Left ventricle myocardium inferior (tissue), 1 donor: Measurements from ENCODE around the gene TPR. TPM values are rescaled to one million over a fixed set of nuclear protein-coding genes. Genes with fewer than 3 reads are reported as not detected.

Experiments used
- DNase-seq: peaks from one replicate; pipeline ENCODE4 v3.0.0-alpha.2; 2020
- H3K27ac ChIP-seq: fragments of 200-600 bp; replicated peaks from 2 replicates; pipeline ENCODE4 v1.8.0; 2021
- H3K27me3 ChIP-seq: fragments of 200-600 bp; 2 replicates; pipeline ENCODE4 v1.8.0; 2021; ENCODE audit warnings: low read depth
- H3K36me3 ChIP-seq: fragments of 200-600 bp; 2 replicates; pipeline ENCODE4 v1.8.0; 2021
- H3K4me1 ChIP-seq: fragments of 200-600 bp; 2 replicates; pipeline ENCODE4 v1.8.0; 2021
- H3K4me3 ChIP-seq: fragments of 200-600 bp; 2 replicates; pipeline ENCODE4 v1.8.0; 2021; ENCODE audit warnings: mild to moderate bottlenecking, moderate library complexity
- H3K9me3 ChIP-seq: fragments of 200-600 bp; replicated peaks from 2 replicates; pipeline ENCODE4 v1.8.0; 2021
- intact Hi-C: fragments of 100-400 bp; cut with micrococcal nuclease; formaldehyde crosslinking; loops from one replicate; pipeline ENCODE4 v1.11.0; 2022
- total RNA-seq: library from RNA; stranded (reverse); fragmentation: NEBNext Ultra II Directional; extraction: Animal tissue kit (Norgen Biotek cat#: 25700); gene quantifications from one replicate; pipeline ENCODE4 v1.2.1, GENCODE V29; 2021
- TF ChIP-seq, protein P1 (sequence below): fragments of 200-600 bp; IDR thresholded peaks from 2 replicates; pipeline ENCODE4 v1.8.0; 2021; ENCODE audit warnings: antibody characterized with exemption, mild to moderate bottlenecking, borderline replicate concordance
- donor health status: DM: no; HTN: yes; CAD: no; lungs with severe emphysema.

The TPR gene
- total RNA-seq, 1 donor from 2014 or later: 49.8 TPM

DNA sequence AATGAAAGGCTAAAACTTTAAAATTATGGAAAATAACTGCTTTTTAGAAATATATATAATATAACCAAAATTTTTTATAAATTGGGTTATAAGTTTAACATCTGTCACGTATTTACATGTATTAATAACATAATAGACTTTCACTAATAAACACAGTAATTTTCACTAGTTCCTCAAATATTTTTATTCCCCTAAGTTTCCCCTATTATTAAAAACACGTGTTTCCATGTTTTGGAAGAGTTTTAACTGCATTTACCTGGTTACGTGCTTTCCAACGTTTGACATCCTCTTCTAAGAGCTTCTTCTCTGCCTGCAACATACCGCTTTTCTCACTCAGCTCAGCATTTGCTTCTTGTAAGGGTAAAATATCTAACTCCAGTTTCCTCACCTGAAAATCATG lies 34.3 kb downstream of the TPR start:
- Histone ChIP-seq H3K36me3 (peaks cover 100% of the 10 kb centered on the region), H3K4me3 (no peak overlapping the region), H3K4me1 (no peaks in the 10 kb centered on the region), H3K9me3 (no peaks in the 10 kb centered on the region), H3K27ac (no peak overlapping the region), H3K27me3 (no peaks in the 10 kb centered on the region)
- DNase-seq: no peak
- TF ChIP-seq, protein P1, sequence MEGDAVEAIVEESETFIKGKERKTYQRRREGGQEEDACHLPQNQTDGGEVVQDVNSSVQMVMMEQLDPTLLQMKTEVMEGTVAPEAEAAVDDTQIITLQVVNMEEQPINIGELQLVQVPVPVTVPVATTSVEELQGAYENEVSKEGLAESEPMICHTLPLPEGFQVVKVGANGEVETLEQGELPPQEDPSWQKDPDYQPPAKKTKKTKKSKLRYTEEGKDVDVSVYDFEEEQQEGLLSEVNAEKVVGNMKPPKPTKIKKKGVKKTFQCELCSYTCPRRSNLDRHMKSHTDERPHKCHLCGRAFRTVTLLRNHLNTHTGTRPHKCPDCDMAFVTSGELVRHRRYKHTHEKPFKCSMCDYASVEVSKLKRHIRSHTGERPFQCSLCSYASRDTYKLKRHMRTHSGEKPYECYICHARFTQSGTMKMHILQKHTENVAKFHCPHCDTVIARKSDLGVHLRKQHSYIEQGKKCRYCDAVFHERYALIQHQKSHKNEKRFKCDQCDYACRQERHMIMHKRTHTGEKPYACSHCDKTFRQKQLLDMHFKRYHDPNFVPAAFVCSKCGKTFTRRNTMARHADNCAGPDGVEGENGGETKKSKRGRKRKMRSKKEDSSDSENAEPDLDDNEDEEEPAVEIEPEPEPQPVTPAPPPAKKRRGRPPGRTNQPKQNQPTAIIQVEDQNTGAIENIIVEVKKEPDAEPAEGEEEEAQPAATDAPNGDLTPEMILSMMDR: no peak
- intact Hi-C loops: no loop called here

GRCh38 chr1:186337554-186337953 lies 37.5 kb downstream of the TPR start:
- H3K36me3 ChIP-seq: peaks cover 100% of the 10 kb centered on the region
- TF ChIP-seq, protein P1: no peak

DNA sequence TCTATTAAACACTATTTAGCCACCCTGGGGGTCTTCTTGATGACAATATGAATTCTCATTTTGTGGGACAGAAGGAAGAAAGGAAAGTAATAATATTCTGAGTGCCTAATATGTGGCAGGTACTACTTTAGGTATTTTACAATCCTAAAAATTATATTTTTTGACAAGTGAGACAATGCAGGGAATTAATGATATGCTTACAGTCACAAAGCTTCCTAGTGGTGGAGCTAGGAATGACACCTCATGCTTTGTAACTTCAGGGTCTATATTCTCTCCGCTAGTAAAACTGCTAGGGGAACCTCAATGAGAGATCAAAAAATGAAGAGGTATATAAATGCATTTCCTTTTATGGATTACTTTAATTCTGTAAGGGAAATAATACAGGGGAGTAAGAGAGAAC lies 44.3 kb downstream of the TPR start:
- intact Hi-C loops: no loop called here
- no peaks in the 10 kb centered on the region for H3K27me3 ChIP-seq

More at GRCh38 chr1:186337554-186337953, 37.5 kb downstream of the TPR start:
- DNase-seq: no peak
- Histone ChIP-seq H3K27ac (no peak overlapping the region), H3K9me3 (no peaks in the 10 kb centered on the region), H3K4me1 (no peaks in the 10 kb centered on the region), H3K4me3 (no peak overlapping the region), H3K27me3 (no peaks in the 10 kb centered on the region)
- intact Hi-C loops: no loop called here

GRCh38 chr1:186327331-186327730 lies 47.7 kb downstream of the TPR start:
- TF ChIP-seq, protein P1: no peak
- H3K36me3 ChIP-seq: peaks cover 95% of the 10 kb centered on the region
- no peaks in the 10 kb centered on the region for H3K4me1 ChIP-seq
- no peak overlapping the region for H3K27ac ChIP-seq
- intact Hi-C loops: no loop called here
- H3K9me3 ChIP-seq: no peaks in the 10 kb centered on the region
- no peaks in the 10 kb centered on the region for H3K27me3 ChIP-seq
- H3K4me3 ChIP-seq: no peak overlapping the region
- DNase-seq: no peak

More for the DNA sequence above, 44.3 kb downstream of the TPR start:
- no peak overlapping the region for H3K4me3 ChIP-seq
- no peaks in the 10 kb centered on the region for H3K9me3 ChIP-seq
- no peaks in the 10 kb centered on the region for H3K4me1 ChIP-seq
- H3K36me3 ChIP-seq: peaks cover 95% of the 10 kb centered on the region
- TF ChIP-seq, protein P1: peak; percentile 31
- no peak overlapping the region for H3K27ac ChIP-seq
- no peak for DNase-seq

DNA sequence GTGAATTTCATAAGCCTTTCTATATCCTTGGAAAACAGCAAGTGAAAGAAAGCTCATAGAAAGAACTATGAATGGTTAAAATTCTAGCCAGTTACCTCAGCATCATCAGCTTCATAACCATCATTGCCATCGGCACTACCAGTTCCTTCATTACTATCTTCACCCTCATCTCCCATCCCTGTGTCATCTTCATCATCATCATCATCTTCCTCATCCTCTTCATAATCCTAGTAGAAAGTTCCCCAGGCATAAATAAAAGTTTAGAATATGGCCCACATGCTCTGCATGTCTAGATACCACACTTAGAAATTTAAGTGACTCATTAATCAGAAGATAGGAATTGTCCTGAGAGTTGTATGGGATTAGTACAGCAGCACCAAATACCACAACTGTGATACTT lies 49.0 kb downstream of the TPR start:
- Histone ChIP-seq H3K4me3 (no peak overlapping the region), H3K27ac (no peak overlapping the region), H3K9me3 (no peaks in the 10 kb centered on the region), H3K4me1 (no peaks in the 10 kb centered on the region), H3K27me3 (no peaks in the 10 kb centered on the region), H3K36me3 (peaks cover 95% of the 10 kb centered on the region)
- DNase-seq: no peak
- TF ChIP-seq, protein P1: no peak
- intact Hi-C loops: no loop called here

DNA sequence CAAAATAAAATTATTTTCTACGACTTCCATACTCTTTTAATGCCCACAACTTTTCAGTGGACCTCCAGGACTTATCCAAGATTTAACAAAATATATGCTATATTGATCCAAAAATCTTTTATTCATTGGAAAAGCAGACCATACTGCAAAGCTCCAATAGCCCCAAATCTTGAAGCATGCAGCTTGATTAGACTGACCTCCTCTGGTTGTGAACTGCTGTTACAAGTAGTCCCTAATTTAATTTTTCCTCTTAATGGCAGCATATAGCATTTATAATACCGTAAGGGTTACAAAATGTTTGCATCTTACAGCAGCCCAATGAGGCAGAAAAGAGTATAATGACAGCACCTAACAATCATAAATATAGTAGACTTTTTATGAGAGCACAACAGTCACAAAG lies 49.8 kb downstream of the TPR start:
- Histone ChIP-seq H3K9me3 (no peaks in the 10 kb centered on the region), H3K4me3 (no peak overlapping the region), H3K36me3 (peaks cover 95% of the 10 kb centered on the region), H3K4me1 (no peaks in the 10 kb centered on the region), H3K27ac (no peak overlapping the region), H3K27me3 (no peaks in the 10 kb centered on the region)
- no peak for DNase-seq
- intact Hi-C loops: no loop called here
- TF ChIP-seq, protein P1: peak; percentile 21
